A673 (cell line): ENCODE measurements around the gene THBS1.

Experiments used
- EZH2 ChIP-seq: fragments of 200-600 bp; sonication (generic); IDR thresholded peaks from 2 replicates; pipeline ENCODE4 v1.6.1; 2017; ENCODE audit warnings: borderline replicate concordance, low read depth, mild to moderate bottlenecking, mixed read lengths, antibody characterized with exemption, low read length; ENCODE audit not compliant: poor library complexity, severe bottlenecking
- TF ChIP-seq, protein P1 (sequence below): fragments of 300-800, 200-600 bp; sonication (generic); conservative IDR thresholded peaks from 2 replicates; pipeline ENCODE4 v1.5.1; 2017; ENCODE audit warnings: low read depth, mild to moderate bottlenecking, antibody characterized with exemption, low read length, moderate library complexity, mixed read lengths

DNA sequence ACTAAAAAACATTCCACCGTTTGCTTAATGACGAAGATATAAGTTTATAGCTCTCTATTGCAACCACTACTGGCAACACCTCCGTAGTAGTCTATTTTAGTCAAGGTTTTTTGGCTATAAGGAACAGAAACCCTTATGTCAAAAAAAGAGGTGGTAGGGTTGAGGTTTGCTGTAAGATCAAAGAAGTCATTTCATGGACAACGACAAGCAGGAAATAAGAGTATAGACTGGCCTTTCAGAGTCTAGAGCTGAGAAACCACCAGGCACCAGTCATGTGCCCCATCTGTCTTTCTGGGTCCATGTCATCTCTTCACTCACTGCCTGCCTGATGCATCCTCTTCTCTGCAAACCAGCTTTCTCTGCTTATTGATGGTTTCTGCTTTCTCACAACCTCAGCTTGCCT, 42.7 kb downstream of the THBS1 start:
- TF ChIP-seq, protein P1, sequence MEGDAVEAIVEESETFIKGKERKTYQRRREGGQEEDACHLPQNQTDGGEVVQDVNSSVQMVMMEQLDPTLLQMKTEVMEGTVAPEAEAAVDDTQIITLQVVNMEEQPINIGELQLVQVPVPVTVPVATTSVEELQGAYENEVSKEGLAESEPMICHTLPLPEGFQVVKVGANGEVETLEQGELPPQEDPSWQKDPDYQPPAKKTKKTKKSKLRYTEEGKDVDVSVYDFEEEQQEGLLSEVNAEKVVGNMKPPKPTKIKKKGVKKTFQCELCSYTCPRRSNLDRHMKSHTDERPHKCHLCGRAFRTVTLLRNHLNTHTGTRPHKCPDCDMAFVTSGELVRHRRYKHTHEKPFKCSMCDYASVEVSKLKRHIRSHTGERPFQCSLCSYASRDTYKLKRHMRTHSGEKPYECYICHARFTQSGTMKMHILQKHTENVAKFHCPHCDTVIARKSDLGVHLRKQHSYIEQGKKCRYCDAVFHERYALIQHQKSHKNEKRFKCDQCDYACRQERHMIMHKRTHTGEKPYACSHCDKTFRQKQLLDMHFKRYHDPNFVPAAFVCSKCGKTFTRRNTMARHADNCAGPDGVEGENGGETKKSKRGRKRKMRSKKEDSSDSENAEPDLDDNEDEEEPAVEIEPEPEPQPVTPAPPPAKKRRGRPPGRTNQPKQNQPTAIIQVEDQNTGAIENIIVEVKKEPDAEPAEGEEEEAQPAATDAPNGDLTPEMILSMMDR: no peak
- TF ChIP-seq EZH2: no peak
